NT2/D1 (cell line): ENCODE results near the gene NLK.

ENCODE experiments used
- DNase-seq: peaks from one replicate; pipeline ENCODE4 v3.0.0-alpha.2; 2011; ENCODE audit warnings: low read depth, low spot score
- H3K27me3 ChIP-seq: 2 replicates; pipeline ENCODE4 v1.6.0; 2011; ENCODE audit warnings: mild to moderate bottlenecking; ENCODE audit not compliant: insufficient read length, insufficient read depth
- H3K36me3 ChIP-seq: 2 replicates; pipeline ENCODE4 v1.6.1; 2011; ENCODE audit warnings: mild to moderate bottlenecking, low read length, mixed read lengths; ENCODE audit not compliant: insufficient read depth, insufficient read length
- H3K4me1 ChIP-seq: 2 replicates; pipeline ENCODE4 v1.5.1; 2011; ENCODE audit not compliant: insufficient read depth, insufficient read length
- H3K4me3 ChIP-seq: 2 replicates; pipeline ENCODE4 v1.5.1; 2011; ENCODE audit warnings: low read depth; ENCODE audit not compliant: insufficient read length
- H3K9ac ChIP-seq: 2 replicates; pipeline ENCODE4 v1.6.0; 2011; ENCODE audit warnings: low read depth; ENCODE audit not compliant: insufficient read length
- H3K9me3 ChIP-seq: 2 replicates; pipeline ENCODE4 v1.5.1; 2011; ENCODE audit warnings: mild to moderate bottlenecking, low read length; ENCODE audit not compliant: insufficient read depth
- SUZ12 ChIP-seq: IDR thresholded peaks from 2 replicates; pipeline ENCODE4 v1.6.1; 2011; ENCODE audit not compliant: insufficient read length, insufficient read depth; ENCODE audit errors: extremely low read depth
- YY1 ChIP-seq: IDR thresholded peaks from 2 replicates; pipeline ENCODE4 v1.6.1; 2011; ENCODE audit not compliant: insufficient read length, insufficient read depth
- ZNF274 ChIP-seq: IDR thresholded peaks from 2 replicates; pipeline ENCODE4 v1.6.1; 2011; ENCODE audit warnings: mild to moderate bottlenecking, low read depth, low read length

NLK gene

GRCh38 chr17:28046034-28046825, 3.8 kb downstream of the NLK start:
- H3K4me1 ChIP-seq: no peaks in the 10 kb centered on the region
- no peak overlapping the region for H3K9ac ChIP-seq
- no peak overlapping the region for H3K4me3 ChIP-seq

GRCh38 chr17:28047806-28048205, 5.3 kb downstream of the NLK start:
- no peak for DNase-seq
- no peaks in the 10 kb centered on the region for H3K9me3 ChIP-seq
- H3K4me3 ChIP-seq: no peak overlapping the region
- no peaks in the 10 kb centered on the region for H3K4me1 ChIP-seq
- TF ChIP-seq ZNF274: no peak
- H3K9ac ChIP-seq: no peak overlapping the region
- H3K27me3 ChIP-seq: no peaks in the 10 kb centered on the region
- peaks cover 25% of the 10 kb centered on the region for H3K36me3 ChIP-seq

More at GRCh38 chr17:28046034-28046825, 3.8 kb downstream of the NLK start:
- Histone ChIP-seq H3K27me3 (no peaks in the 10 kb centered on the region), H3K36me3 (peaks cover 27% of the 10 kb centered on the region), H3K9me3 (no peaks in the 10 kb centered on the region)
- no peak for DNase-seq
- TF ChIP-seq SUZ12 (no peak), YY1 (no peak), ZNF274 (no peak)

- no peaks in the 10 kb centered on the region for H3K4me1 ChIP-seq
Observed at GRCh38 chr17:28049071-28049470, 6.6 kb downstream of the NLK start.

DNA sequence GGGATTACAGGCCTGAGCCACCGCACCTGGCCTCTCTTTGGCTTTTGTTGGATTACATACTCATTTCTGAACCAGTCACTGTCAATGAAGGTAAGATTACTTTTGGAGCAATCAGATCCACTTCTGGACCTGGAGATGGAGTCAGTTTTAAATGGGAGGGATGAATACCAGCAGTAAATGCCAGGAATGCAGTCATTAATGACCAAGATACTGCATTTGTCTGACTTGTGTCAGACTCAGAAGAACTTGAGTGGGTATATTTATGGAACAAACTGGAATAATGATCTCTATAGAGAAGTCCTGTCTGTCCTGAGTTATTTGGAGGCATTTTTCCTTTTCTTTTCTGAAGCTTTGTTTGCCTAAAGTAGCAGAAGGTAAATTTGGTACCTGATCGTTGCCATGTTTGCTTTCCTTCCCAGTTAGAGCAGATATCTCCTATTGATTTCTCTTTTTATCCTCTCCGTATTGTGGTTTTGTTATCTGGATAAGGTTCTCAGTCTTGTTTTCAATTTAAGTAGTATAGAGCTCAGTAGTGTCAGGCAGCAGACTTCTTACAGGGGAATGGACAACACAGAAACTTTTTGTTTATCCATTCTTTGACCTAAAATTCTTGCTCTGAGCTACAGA, 10.7 kb downstream of the NLK start:
- Histone ChIP-seq H3K4me3 (no peak overlapping the region), H3K27me3 (no peaks in the 10 kb centered on the region), H3K36me3 (peaks cover 6% of the 10 kb centered on the region), H3K9me3 (no peaks in the 10 kb centered on the region), H3K4me1 (no peaks in the 10 kb centered on the region), H3K9ac (no peak overlapping the region)
- no peak for TF ChIP-seq SUZ12
- no peak for TF ChIP-seq ZNF274
- TF ChIP-seq YY1: no peak
- no peak for DNase-seq

More at GRCh38 chr17:28049071-28049470, 6.6 kb downstream of the NLK start:
- no peak for TF ChIP-seq ZNF274
- no peak for TF ChIP-seq YY1
- no peak for TF ChIP-seq SUZ12
- Histone ChIP-seq H3K9me3 (no peaks in the 10 kb centered on the region), H3K27me3 (no peaks in the 10 kb centered on the region), H3K9ac (no peak overlapping the region), H3K4me3 (no peak overlapping the region), H3K36me3 (peaks cover 14% of the 10 kb centered on the region)
- no peak for DNase-seq

GRCh38 chr17:28053725-28054124, 11.2 kb downstream of the NLK start:
- Histone ChIP-seq H3K4me1 (no peaks in the 10 kb centered on the region), H3K27me3 (no peaks in the 10 kb centered on the region), H3K36me3 (peaks cover 3% of the 10 kb centered on the region), H3K4me3 (no peak overlapping the region), H3K9ac (no peak overlapping the region), H3K9me3 (no peaks in the 10 kb centered on the region)
- no peak for DNase-seq
- TF ChIP-seq YY1: no peak
- TF ChIP-seq ZNF274: no peak
- no peak for TF ChIP-seq SUZ12

DNA sequence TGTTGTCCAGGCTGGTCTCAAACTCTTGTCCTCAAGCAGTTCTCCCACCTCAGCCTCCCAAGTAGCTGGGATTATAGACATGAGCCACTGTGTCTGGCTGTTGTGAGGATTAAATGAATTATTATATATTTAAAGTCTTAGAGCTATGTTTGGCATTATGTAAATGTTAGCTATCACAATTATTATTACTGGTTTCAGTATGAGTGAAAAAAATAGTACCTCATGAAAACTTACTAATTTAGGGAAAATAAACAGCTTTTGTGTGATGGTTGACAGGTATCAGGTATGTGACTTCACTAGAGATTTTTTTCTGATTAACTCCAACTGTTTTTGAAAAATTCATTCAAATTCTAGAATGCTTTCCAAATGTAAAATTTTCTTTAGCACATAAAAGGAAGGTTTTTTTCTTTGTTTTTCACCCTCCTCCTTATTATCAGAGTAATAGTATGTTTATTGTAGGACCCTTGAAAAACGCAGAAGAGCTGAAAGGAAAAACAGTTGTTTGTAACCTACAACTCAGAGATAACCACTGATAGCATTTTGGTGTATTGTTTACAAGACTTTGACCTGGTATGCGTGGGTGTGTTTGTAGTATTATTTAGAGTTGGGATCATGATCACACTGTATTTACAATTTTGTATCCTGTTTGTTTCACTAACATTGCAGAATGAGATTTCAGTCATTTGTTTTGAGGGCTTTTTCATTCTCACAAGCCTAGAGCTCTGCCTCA, 13.2 kb downstream of the NLK start:
- H3K9ac ChIP-seq: no peak overlapping the region
- H3K27me3 ChIP-seq: no peaks in the 10 kb centered on the region
- no peak for DNase-seq
- no peaks in the 10 kb centered on the region for H3K36me3 ChIP-seq
- H3K9me3 ChIP-seq: no peaks in the 10 kb centered on the region
- no peak overlapping the region for H3K4me3 ChIP-seq
- H3K4me1 ChIP-seq: no peaks in the 10 kb centered on the region
- no peak for TF ChIP-seq YY1

DNA sequence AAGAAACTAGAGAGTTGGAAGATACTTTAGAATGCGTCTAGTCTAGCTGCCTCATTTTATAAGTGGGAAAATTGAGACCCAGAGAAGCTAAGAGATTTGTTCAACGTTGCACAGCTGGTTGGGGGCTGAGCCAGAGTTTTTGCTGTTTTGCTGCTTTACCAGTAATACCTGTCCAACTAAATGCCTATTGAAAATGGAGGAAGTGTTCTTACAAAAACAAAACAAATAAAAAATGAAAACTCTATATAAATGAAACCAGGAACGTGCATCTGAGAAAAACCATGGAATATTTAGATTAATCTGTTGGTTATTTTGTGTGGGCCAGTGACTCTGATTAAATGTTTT, 13.8 kb downstream of the NLK start:
- Histone ChIP-seq H3K9me3 (no peaks in the 10 kb centered on the region), H3K27me3 (no peaks in the 10 kb centered on the region), H3K36me3 (no peaks in the 10 kb centered on the region), H3K9ac (no peak overlapping the region), H3K4me3 (no peak overlapping the region), H3K4me1 (no peaks in the 10 kb centered on the region)
- no peak for DNase-seq
- TF ChIP-seq SUZ12: no peak
- TF ChIP-seq YY1: no peak
- TF ChIP-seq ZNF274: no peak
